ENCODE data around the gene PKNOX2.
"Not testable (repeated sequence)": the region's sequence is repeated elsewhere in the genome, so short reads cannot be mapped to it uniquely, and the experiment has no call there.

The PKNOX2 gene

DNA sequence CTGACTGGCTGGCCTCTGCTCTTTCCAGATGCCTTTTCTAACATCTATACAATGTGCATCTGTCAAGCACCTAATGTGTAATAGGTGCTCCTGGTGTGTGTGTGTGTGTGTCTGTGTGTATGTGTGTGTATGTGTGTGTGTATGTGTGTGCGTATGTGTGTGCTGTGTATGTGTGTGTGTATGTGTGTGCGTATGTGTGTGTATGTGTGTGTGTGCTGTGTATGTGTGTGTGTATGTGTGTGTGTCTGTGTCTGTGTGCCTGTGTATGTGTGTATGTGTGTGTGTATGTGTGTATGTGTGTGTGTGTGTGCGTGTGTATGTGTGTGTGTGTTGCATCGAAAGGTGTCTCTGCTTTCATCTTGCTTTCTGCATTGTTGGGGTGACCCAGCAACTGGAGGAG lies 57.9 kb downstream of the PKNOX2 start:
- Mint-ChIP-seq H3K36me3 (ENCODE audit: low read depth) (no peaks in the 10 kb centered on the region), H3K4me1 (ENCODE audit: low read depth) (no peaks in the 10 kb centered on the region), H3K27ac (no peak overlapping the region), H3K27me3 (peaks cover 10% of the 10 kb centered on the region), H3K9me3 (no peaks in the 10 kb centered on the region), H3K4me3 (no peak overlapping the region)
- DNase-seq, result no peak

DNA sequence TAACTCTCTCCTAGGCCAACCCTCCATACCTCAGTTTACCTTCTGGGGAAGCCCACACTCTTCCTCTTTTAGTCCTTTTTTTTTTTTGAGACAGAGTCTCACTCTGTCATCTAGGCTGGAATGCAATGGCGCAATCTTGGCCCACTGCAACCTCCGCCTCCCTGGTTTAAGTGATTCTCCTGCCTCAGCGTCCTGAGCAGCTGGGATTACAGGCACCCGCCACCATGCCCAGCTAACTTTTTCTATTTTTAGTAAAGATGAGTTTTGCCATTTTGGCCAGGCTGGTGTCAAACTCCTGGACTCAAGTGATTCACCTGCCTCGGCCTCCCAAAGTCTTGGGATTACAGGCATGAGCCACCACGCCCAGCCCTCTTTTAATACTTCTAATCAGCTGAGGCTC lies 58.6 kb downstream of the PKNOX2 start:
- DNase-seq; H3K4me3 Mint-ChIP-seq; H3K4me1 Mint-ChIP-seq (ENCODE audit: low read depth); H3K27me3 Mint-ChIP-seq; H3K27ac Mint-ChIP-seq; H3K36me3 Mint-ChIP-seq (ENCODE audit: low read depth); H3K9me3 Mint-ChIP-seq: not testable (repeated sequence)

GRCh38 chr11:125223901-125224361 lies 59.4 kb downstream of the PKNOX2 start:
- Mint-ChIP-seq H3K4me3 (no peak overlapping the region), H3K27ac (no peak overlapping the region), H3K9me3 (no peaks in the 10 kb centered on the region), H3K27me3 (peaks cover 5% of the 10 kb centered on the region), H3K4me1 (ENCODE audit: low read depth) (no peaks in the 10 kb centered on the region), H3K36me3 (ENCODE audit: low read depth) (no peaks in the 10 kb centered on the region)
- DNase-seq, result no peak

DNA sequence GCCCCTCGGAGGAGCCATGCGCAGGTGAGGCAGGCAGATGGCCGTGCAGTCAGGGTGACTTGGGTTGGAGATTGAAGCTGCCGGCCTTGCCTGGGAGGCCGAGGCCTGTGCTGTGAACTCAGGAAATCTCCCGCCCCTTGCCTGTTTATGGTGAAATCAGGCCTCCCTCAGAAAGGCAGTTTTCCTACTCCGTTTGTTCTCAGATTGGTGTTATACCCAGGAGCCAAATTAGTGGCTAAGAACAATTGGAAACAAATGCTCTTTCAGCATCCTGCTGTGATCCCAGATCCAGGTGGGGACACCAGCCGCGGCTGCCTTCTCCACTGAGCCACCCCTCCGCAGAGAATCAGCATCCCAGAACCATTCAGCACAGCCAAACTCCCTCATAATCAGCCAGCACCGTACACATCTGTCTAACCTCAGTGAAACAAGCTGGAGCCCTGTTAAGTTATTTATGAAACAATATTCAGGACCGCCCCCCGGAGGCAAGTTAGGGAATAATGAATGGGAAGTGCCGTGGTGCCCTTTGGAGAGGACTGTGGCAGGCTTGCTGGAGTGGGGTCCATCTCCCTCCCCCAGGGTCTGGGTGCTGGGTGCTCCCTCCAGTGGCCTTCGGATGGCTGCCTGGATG lies 60.0 kb downstream of the PKNOX2 start:
- Mint-ChIP-seq H3K36me3 (ENCODE audit: low read depth) (no peaks in the 10 kb centered on the region), H3K27ac (no peak overlapping the region), H3K4me3 (no peak overlapping the region), H3K9me3 (no peaks in the 10 kb centered on the region), H3K4me1 (ENCODE audit: low read depth) (no peaks in the 10 kb centered on the region), H3K27me3 (peaks cover 5% of the 10 kb centered on the region)
- DNase-seq, result no peak

GRCh38 chr11:125225401-125225800 lies 60.9 kb downstream of the PKNOX2 start:
- DNase-seq, result no peak
- H3K9me3 Mint-ChIP-seq, result no peaks in the 10 kb centered on the region
- H3K27me3 Mint-ChIP-seq, result peaks cover 5% of the 10 kb centered on the region
- H3K4me3 Mint-ChIP-seq, result no peak overlapping the region
- H3K27ac Mint-ChIP-seq, result no peak overlapping the region
- H3K36me3 Mint-ChIP-seq (ENCODE audit: low read depth), result no peaks in the 10 kb centered on the region
- H3K4me1 Mint-ChIP-seq (ENCODE audit: low read depth), result no peaks in the 10 kb centered on the region

DNA sequence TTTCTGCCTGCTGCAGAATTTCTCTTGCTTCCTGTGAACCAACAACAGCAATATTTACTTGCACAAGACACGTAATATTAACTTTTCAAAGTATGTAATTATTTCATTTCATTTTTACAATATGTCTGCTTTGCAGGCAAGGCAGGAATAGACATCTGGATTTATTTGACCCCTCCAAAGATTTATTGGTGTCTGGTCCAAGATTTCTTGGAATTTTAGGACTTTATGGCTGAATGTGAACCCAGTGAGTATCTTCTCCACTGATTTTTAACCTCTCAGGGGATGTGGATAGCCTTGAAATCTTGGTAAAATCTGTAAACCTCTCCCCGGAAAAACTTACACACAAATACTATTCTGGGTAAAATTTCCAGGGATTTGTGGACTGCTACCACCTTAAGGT lies 61.5 kb downstream of the PKNOX2 start:
- H3K27me3 Mint-ChIP-seq, result peaks cover 5% of the 10 kb centered on the region
- no peaks in the 10 kb centered on the region for H3K4me1 Mint-ChIP-seq (ENCODE audit: low read depth)
- H3K4me3 Mint-ChIP-seq, result no peak overlapping the region
- H3K9me3 Mint-ChIP-seq, result no peaks in the 10 kb centered on the region
- H3K27ac Mint-ChIP-seq, result no peak overlapping the region
- no peaks in the 10 kb centered on the region for H3K36me3 Mint-ChIP-seq (ENCODE audit: low read depth)
- DNase-seq, result no peak

DNA sequence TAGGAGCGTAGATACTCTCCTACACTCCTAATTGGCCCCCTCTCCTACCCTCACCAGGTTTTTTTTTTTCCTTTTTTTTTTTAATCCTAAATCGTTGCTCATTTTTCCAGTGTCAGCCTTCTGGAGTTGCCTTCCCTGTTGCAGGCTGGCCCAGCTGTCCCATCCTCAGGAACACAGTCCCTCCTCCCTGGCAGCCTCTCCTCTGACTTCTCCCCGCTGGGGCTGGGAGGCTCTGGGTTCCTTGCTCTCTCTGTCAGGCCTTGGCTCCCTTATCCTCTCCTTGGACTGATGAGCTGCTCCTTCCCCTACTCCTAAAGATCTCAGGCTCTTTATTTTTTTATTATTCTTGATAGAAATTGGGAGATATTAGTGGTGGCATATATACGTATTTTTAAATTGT lies 62.2 kb downstream of the PKNOX2 start:
- H3K4me1 Mint-ChIP-seq (ENCODE audit: low read depth), result no peaks in the 10 kb centered on the region
- H3K27ac Mint-ChIP-seq, result no peak overlapping the region
- H3K27me3 Mint-ChIP-seq, result peaks cover 5% of the 10 kb centered on the region
- no peaks in the 10 kb centered on the region for H3K9me3 Mint-ChIP-seq
- no peak overlapping the region for H3K4me3 Mint-ChIP-seq
- H3K36me3 Mint-ChIP-seq (ENCODE audit: low read depth), result no peaks in the 10 kb centered on the region
- no peak for DNase-seq

- Mint-ChIP-seq H3K4me1 (ENCODE audit: low read depth) (no peaks in the 10 kb centered on the region), H3K36me3 (ENCODE audit: low read depth) (no peaks in the 10 kb centered on the region), H3K4me3 (no peak overlapping the region), H3K27me3 (peaks cover 5% of the 10 kb centered on the region), H3K27ac (no peak overlapping the region), H3K9me3 (no peaks in the 10 kb centered on the region)
- DNase-seq, result no peak
These were observed 62.6 kb downstream of the PKNOX2 start for GRCh38 chr11:125227151-125227550.

DNA sequence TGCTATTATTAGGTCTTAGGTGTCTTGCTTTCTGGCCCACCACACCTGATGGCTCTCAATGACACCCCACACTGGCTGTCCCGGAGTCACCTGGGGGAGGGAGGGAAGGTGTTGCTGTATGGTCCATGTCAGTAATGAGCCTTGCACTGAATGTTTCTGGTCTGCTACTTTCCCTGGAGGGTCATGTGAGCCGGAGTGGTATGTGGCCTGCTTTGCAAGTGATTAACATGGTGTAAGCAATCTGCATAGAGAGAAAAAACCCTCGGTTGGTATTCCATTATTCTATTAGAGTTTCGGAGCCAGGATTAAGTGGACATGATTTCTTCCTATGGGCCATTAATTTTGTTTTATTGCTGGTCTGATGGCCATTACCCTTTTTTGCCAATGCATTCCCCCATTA lies 63.9 kb downstream of the PKNOX2 start:
- H3K27ac Mint-ChIP-seq, result no peak overlapping the region
- H3K36me3 Mint-ChIP-seq (ENCODE audit: low read depth), result no peaks in the 10 kb centered on the region
- no peaks in the 10 kb centered on the region for H3K4me1 Mint-ChIP-seq (ENCODE audit: low read depth)

DNA sequence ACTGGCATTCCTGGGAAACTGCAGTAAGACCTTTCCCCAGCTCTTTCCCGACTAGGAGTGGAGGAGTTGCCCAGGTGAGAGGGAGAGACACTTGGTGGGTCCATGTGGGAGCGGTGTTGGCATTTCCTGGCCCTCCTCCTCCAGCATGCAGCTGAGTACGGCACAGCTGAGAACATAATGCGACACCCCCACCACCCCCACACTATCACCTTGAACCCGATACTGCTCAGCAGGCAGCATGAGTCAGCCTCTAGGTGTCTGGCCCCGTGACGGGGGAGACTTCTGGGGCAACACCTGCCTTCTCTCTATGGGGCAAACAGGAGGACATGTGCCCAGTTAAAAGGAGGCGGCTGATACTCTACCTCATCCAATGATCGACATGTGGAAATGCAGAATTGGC lies 64.4 kb downstream of the PKNOX2 start:
- no peak for DNase-seq
- Mint-ChIP-seq H3K27ac (no peak overlapping the region), H3K9me3 (no peaks in the 10 kb centered on the region), H3K36me3 (ENCODE audit: low read depth) (no peaks in the 10 kb centered on the region), H3K4me1 (ENCODE audit: low read depth) (no peaks in the 10 kb centered on the region), H3K27me3 (peaks cover 14% of the 10 kb centered on the region), H3K4me3 (no peak overlapping the region)

More for the DNA sequence above, 63.9 kb downstream of the PKNOX2 start:
- H3K9me3 Mint-ChIP-seq, result no peaks in the 10 kb centered on the region
- H3K4me3 Mint-ChIP-seq, result no peak overlapping the region
- peaks cover 11% of the 10 kb centered on the region for H3K27me3 Mint-ChIP-seq
- DNase-seq, result no peak

GRCh38 chr11:125229916-125230315 lies 65.4 kb downstream of the PKNOX2 start:
- Mint-ChIP-seq H3K4me3 (no peak overlapping the region), H3K27me3 (peaks cover 15% of the 10 kb centered on the region), H3K27ac (no peak overlapping the region), H3K4me1 (ENCODE audit: low read depth) (no peaks in the 10 kb centered on the region), H3K9me3 (no peaks in the 10 kb centered on the region), H3K36me3 (ENCODE audit: low read depth) (no peaks in the 10 kb centered on the region)
- DNase-seq, result no peak

DNA sequence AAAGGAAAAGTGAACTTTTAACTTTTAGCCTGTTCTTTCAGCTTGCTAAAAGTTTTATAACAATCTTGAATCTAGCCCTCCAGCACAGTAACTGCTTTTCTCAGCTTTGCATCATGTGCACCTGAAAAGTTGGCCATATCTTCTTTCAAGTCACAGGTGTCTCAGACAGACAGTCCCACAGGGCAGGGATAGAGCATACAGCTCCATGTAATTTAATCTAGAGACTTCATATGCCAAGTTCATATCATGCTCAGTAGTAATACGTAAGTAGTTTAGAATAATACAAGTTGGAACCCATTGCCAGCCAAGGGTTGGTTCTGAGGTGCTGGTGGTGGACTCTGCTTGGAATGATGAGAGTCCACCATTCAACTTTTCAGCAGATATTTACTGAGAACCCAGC lies 68.6 kb downstream of the PKNOX2 start:
- H3K9me3 Mint-ChIP-seq, result no peaks in the 10 kb centered on the region
- H3K27me3 Mint-ChIP-seq, result peaks cover 25% of the 10 kb centered on the region

GRCh38 chr11:125233736-125234275 lies 69.3 kb downstream of the PKNOX2 start:
- Mint-ChIP-seq H3K36me3 (ENCODE audit: low read depth) (no peaks in the 10 kb centered on the region), H3K4me1 (ENCODE audit: low read depth) (no peaks in the 10 kb centered on the region), H3K9me3 (no peaks in the 10 kb centered on the region), H3K27ac (no peak overlapping the region), H3K4me3 (no peak overlapping the region), H3K27me3 (peaks cover 30% of the 10 kb centered on the region)
- DNase-seq, result no peak

More for the DNA sequence above, 68.6 kb downstream of the PKNOX2 start:
- H3K27ac Mint-ChIP-seq, result no peak overlapping the region
- H3K36me3 Mint-ChIP-seq (ENCODE audit: low read depth), result no peaks in the 10 kb centered on the region
- H3K4me3 Mint-ChIP-seq, result no peak overlapping the region
- no peak for DNase-seq
- H3K4me1 Mint-ChIP-seq (ENCODE audit: low read depth), result no peaks in the 10 kb centered on the region

GRCh38 chr11:125235071-125235471 lies 70.5 kb downstream of the PKNOX2 start:
- DNase-seq, result no peak
- H3K27me3 Mint-ChIP-seq, result peaks cover 39% of the 10 kb centered on the region
- H3K9me3 Mint-ChIP-seq, result no peaks in the 10 kb centered on the region
- H3K36me3 Mint-ChIP-seq (ENCODE audit: low read depth), result no peaks in the 10 kb centered on the region
- no peaks in the 10 kb centered on the region for H3K4me1 Mint-ChIP-seq (ENCODE audit: low read depth)
- H3K4me3 Mint-ChIP-seq, result no peak overlapping the region
- no peak overlapping the region for H3K27ac Mint-ChIP-seq

- no peak overlapping the region for H3K27ac Mint-ChIP-seq
- H3K27me3 Mint-ChIP-seq, result peaks cover 39% of the 10 kb centered on the region
- DNase-seq, result no peak
- H3K9me3 Mint-ChIP-seq, result no peaks in the 10 kb centered on the region
- no peaks in the 10 kb centered on the region for H3K36me3 Mint-ChIP-seq (ENCODE audit: low read depth)
- H3K4me3 Mint-ChIP-seq, result no peak overlapping the region
- H3K4me1 Mint-ChIP-seq (ENCODE audit: low read depth), result no peaks in the 10 kb centered on the region
These were observed 71.7 kb downstream of the PKNOX2 start for GRCh38 chr11:125236072-125236825.
